ENCODE results near the gene ZNF43. TPM values are rescaled to one million over a fixed set of nuclear protein-coding genes. Genes with fewer than 3 reads are reported as not detected.

ZNF43 gene
- total RNA-seq, 1 experiment from 2014 or later = 0.34 TPM

DNA sequence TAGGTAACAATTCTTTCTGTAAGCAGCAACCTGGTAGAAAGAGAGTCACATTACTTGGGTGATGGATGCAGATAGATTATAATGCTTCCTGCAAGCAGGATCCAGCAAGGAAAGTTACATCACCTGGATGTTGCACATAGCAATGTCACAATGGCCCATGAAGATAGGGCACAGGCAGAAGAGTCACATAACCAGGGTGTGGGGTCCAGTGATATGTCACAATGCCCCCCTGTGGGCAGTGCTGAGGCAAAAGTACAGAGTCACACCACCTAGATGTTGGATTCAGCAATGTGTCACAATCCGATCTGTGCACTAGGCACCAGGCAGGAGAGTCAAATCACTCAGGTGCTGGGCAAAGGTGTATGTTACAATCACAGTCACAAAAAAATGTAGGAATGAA lies 4.0 kb upstream of the ZNF43 start:
- H3K9me2 ChIP-seq (ENCODE audit: insufficient read depth) = no peaks in the 10 kb centered on the region
- no peak overlapping the region for H2AFZ ChIP-seq (ENCODE audit: low read depth, low read length, poor library complexity, severe bottlenecking)
- H4K20me1 ChIP-seq (ENCODE audit: insufficient read depth) = no peaks in the 10 kb centered on the region
- no peaks in the 10 kb centered on the region for H3K27me3 ChIP-seq (ENCODE audit: insufficient read depth, low read length)
- no peak overlapping the region for H3K9ac ChIP-seq (ENCODE audit: low read length)
- peaks cover 13 to 46% of the 10 kb centered on the region in 2 experiments; a peak in 3 of 4 replicates for H3K9me3 ChIP-seq (ENCODE audit: control insufficient read depth in 1 of 2, insufficient read depth in 1 of 2, low read depth in 1 of 2, low read length in 2 of 2)
- ChIA-PET POLR2A (no interaction called here), CTCF (no interaction called here), RAD21 (ENCODE audit: low non-redundant PET in 1 of 2, low total read pairs in 2 of 2, uncharacterized antibody in 2 of 2, unreplicated experiment in 2 of 2) (no interaction called here)
- no peaks in the 10 kb centered on the region for H3K36me3 ChIP-seq (ENCODE audit: control insufficient read depth in 1 of 2, insufficient read depth in 2 of 2, low read length in 2 of 2)
- H3K79me2 ChIP-seq (ENCODE audit: insufficient read depth, low read length) = no peaks in the 10 kb centered on the region
- no peaks in the 10 kb centered on the region for H3K4me1 ChIP-seq (ENCODE audit: control insufficient read depth in 1 of 2, insufficient read depth in 2 of 2, low read length in 2 of 2)
- intact Hi-C loops (cut with micrococcal nuclease) = no loop called here
- H3K4me3 ChIP-seq (replicated peaks in 1 of 2; ENCODE audit: low read depth in 1 of 2, low read length in 2 of 2) = no peak overlapping the region
- BruUV-seq (replicated peaks) = no TSS peak
- no peak overlapping the region for H3K27ac ChIP-seq (ENCODE audit: low read depth, low read length)
- no peak overlapping the region for H3K4me2 ChIP-seq (ENCODE audit: low read length)
- TF ChIP-seq, protein P1, sequence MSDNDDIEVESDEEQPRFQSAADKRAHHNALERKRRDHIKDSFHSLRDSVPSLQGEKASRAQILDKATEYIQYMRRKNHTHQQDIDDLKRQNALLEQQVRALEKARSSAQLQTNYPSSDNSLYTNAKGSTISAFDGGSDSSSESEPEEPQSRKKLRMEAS (IDR thresholded peaks at IDR 0.05) = no peak
- TF ChIP-seq CBX3 (IDR thresholded peaks at IDR 0.05; ENCODE audit: low read depth) (no peak), CEBPB (IDR thresholded peaks at IDR 0.05; ENCODE audit: low read depth) (no peak), RAD21 (IDR thresholded peaks at IDR 0.05; ENCODE audit: low read depth) (no peak), POLR2AphosphoS5 (IDR thresholded peaks at IDR 0.05; ENCODE audit: low read depth, low read length) (no peak), ELF1 (IDR thresholded peaks at IDR 0.05; ENCODE audit: borderline replicate concordance, low read depth) (no peak), SRF (IDR thresholded peaks at IDR 0.05; ENCODE audit: low read depth) (no peak), SIN3A (IDR thresholded peaks at IDR 0.05; ENCODE audit: low read depth) (no peak), POLR2A (IDR thresholded peaks at IDR 0.05; ENCODE audit: borderline replicate concordance, extremely low read depth, insufficient read depth, insufficient read length) (no peak), EGR1 (IDR thresholded peaks at IDR 0.05; ENCODE audit: low read depth) (no peak), EZH2 (IDR thresholded peaks at IDR 0.05) (no peak), TCF7L2 (IDR thresholded peaks at IDR 0.05; ENCODE audit: borderline replicate concordance, extremely low read depth, insufficient read depth, insufficient read length) (no peak), JUND (IDR thresholded peaks at IDR 0.05) (no peak), YY1 (IDR thresholded peaks at IDR 0.05; ENCODE audit: extremely low read depth, insufficient replicate concordance, low read depth, low read length) (no peak), ZNF274 (IDR thresholded peaks at IDR 0.05; ENCODE audit: low read depth, low read length) (no peak), ZFX (IDR thresholded peaks at IDR 0.05) (no peak)
- TF ChIP-seq, protein P2, sequence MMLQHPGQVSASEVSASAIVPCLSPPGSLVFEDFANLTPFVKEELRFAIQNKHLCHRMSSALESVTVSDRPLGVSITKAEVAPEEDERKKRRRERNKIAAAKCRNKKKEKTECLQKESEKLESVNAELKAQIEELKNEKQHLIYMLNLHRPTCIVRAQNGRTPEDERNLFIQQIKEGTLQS (IDR thresholded peaks at IDR 0.05) = no peak
- TF ChIP-seq, protein P3, sequence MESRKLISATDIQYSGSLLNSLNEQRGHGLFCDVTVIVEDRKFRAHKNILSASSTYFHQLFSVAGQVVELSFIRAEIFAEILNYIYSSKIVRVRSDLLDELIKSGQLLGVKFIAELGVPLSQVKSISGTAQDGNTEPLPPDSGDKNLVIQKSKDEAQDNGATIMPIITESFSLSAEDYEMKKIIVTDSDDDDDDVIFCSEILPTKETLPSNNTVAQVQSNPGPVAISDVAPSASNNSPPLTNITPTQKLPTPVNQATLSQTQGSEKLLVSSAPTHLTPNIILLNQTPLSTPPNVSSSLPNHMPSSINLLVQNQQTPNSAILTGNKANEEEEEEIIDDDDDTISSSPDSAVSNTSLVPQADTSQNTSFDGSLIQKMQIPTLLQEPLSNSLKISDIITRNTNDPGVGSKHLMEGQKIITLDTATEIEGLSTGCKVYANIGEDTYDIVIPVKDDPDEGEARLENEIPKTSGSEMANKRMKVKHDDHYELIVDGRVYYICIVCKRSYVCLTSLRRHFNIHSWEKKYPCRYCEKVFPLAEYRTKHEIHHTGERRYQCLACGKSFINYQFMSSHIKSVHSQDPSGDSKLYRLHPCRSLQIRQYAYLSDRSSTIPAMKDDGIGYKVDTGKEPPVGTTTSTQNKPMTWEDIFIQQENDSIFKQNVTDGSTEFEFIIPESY (IDR thresholded peaks at IDR 0.05; ENCODE audit: extremely low read depth, insufficient replicate concordance, low read length) = no peak
- TF ChIP-seq, protein P4, sequence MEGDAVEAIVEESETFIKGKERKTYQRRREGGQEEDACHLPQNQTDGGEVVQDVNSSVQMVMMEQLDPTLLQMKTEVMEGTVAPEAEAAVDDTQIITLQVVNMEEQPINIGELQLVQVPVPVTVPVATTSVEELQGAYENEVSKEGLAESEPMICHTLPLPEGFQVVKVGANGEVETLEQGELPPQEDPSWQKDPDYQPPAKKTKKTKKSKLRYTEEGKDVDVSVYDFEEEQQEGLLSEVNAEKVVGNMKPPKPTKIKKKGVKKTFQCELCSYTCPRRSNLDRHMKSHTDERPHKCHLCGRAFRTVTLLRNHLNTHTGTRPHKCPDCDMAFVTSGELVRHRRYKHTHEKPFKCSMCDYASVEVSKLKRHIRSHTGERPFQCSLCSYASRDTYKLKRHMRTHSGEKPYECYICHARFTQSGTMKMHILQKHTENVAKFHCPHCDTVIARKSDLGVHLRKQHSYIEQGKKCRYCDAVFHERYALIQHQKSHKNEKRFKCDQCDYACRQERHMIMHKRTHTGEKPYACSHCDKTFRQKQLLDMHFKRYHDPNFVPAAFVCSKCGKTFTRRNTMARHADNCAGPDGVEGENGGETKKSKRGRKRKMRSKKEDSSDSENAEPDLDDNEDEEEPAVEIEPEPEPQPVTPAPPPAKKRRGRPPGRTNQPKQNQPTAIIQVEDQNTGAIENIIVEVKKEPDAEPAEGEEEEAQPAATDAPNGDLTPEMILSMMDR (IDR thresholded peaks at IDR 0.05 in 2 of 3, conservative IDR thresholded peaks at IDR 0.05 in 1 of 3; ENCODE audit: borderline replicate concordance in 1 of 3, insufficient read depth in 1 of 3, low read depth in 2 of 3, low read length in 2 of 3) = no peak
- no peak for ATAC-seq
- DNase-seq (ENCODE audit: low read depth, low spot score) = no peak

All from HCT116 (cell line).